Neural progenitor cell (in vitro differentiated cells): ENCODE measurements around the gene SOCS3. TPM values are rescaled to one million over a fixed set of nuclear protein-coding genes. Genes with fewer than 3 reads are reported as not detected.

Source experiments
- DNase-seq: peaks from one replicate; pipeline ENCODE4 v3.0.0-alpha.2; 2016; ENCODE audit warnings: low spot score
- H2AFZ ChIP-seq: fragments of 200-600 bp; sonication (generic); replicated peaks from 2 replicates; pipeline ENCODE4 v1.6.1; 2016; ENCODE audit warnings: antibody characterized with exemption
- H3F3A ChIP-seq: fragments of 200-600 bp; sonication (generic); 2 replicates; pipeline ENCODE4 v1.6.1; 2016; ENCODE audit warnings: antibody characterized with exemption, low read depth
- H3K27ac ChIP-seq: fragments of 200-600 bp; sonication (generic); 2 replicates; pipeline ENCODE4 v1.5.1; 2016; ENCODE audit warnings: mild to moderate bottlenecking
- H3K27me3 ChIP-seq: fragments of 200-600 bp; sonication (generic); 2 replicates; pipeline ENCODE4 v1.6.1; 2016; ENCODE audit warnings: mild to moderate bottlenecking, moderate library complexity
- H3K36me3 ChIP-seq: fragments of 200-600 bp; sonication (generic); 2 replicates; pipeline ENCODE4 v1.5.1; 2016
- H3K4me1 ChIP-seq: fragments of 200-600 bp; sonication (generic); 2 replicates; pipeline ENCODE4 v1.6.1; 2016; ENCODE audit warnings: mixed run types
- H3K4me2 ChIP-seq: fragments of 200-600 bp; sonication (generic); 2 replicates; pipeline ENCODE4 v1.6.1; 2016
- H3K4me3 ChIP-seq: fragments of 200-600 bp; sonication (generic); 2 replicates; pipeline ENCODE4 v1.5.1; 2016
- H3K79me2 ChIP-seq: fragments of 200-600 bp; sonication (generic); 2 replicates; pipeline ENCODE4 v1.6.1; 2016; ENCODE audit warnings: low read depth
- H3K9ac ChIP-seq: fragments of 200-600 bp; sonication (generic); 2 replicates; pipeline ENCODE4 v1.6.1; 2016
- H3K9me3 ChIP-seq: fragments of 200-600 bp; sonication (generic); 2 replicates; pipeline ENCODE4 v1.5.1; 2016; ENCODE audit warnings: low read depth
- H4K20me1 ChIP-seq: fragments of 200-600 bp; sonication (generic); 2 replicates; pipeline ENCODE4 v1.6.1; 2016; ENCODE audit warnings: low read depth
- H3K27ac Mint-ChIP-seq: 3 replicates; pipeline ENCODE4 v1.8.0; 2021; ENCODE audit warnings: mixed read lengths
- H3K27me3 Mint-ChIP-seq: 2 replicates; pipeline ENCODE4 v1.8.0; 2022; ENCODE audit warnings: low read depth, mild to moderate bottlenecking, inconsistent platforms, moderate library complexity, mixed read lengths; ENCODE audit not compliant: insufficient read depth
- H3K36me3 Mint-ChIP-seq: 3 replicates; pipeline ENCODE4 v1.8.0; 2021; ENCODE audit warnings: mixed read lengths
- H3K4me1 Mint-ChIP-seq: 3 replicates; pipeline ENCODE4 v1.8.0; 2021; ENCODE audit warnings: mixed read lengths
- H3K4me3 Mint-ChIP-seq: 3 replicates; pipeline ENCODE4 v1.8.0; 2021; ENCODE audit warnings: mild to moderate bottlenecking, moderate library complexity, mixed read lengths
- H3K9me3 Mint-ChIP-seq: 3 replicates; pipeline ENCODE4 v1.8.0; 2020; ENCODE audit warnings: mixed read lengths
- CTCF ChIP-seq: fragments of 200-600 bp; sonication (generic); IDR thresholded peaks from 2 replicates; pipeline ENCODE4 v1.5.1; 2017; ENCODE audit warnings: antibody characterized with exemption, mild to moderate bottlenecking
- EZH2 ChIP-seq: fragments of 200-600 bp; sonication (generic); IDR thresholded peaks from 2 replicates; pipeline ENCODE4 v1.6.1; 2017; ENCODE audit warnings: antibody characterized with exemption, mild to moderate bottlenecking, moderate library complexity
- EZH2phosphoT487 ChIP-seq: fragments of 200-600 bp; sonication (generic); IDR thresholded peaks from 2 replicates; pipeline ENCODE4 v1.6.1; 2017; ENCODE audit warnings: antibody characterized with exemption
- total RNA-seq: library from RNA; depleted of rRNA; stranded (reverse); fragments of >200 nt; gene quantifications from 2 replicates; pipeline ENCODE4 v1.2.3, GENCODE V29; 2015; ENCODE audit warnings: low replicate concordance

Gene SOCS3
- total RNA-seq, 1 donor from 2014 or later: 7.5 TPM

- H3K9ac ChIP-seq: no peak overlapping the region
- no peak for DNase-seq
- peaks cover 56% of the 10 kb centered on the region for H3F3A ChIP-seq
- Mint-ChIP-seq H3K27ac (no peak overlapping the region), H3K4me1 (peaks cover 63% of the 10 kb centered on the region), H3K36me3 (peaks cover 3% of the 10 kb centered on the region), H3K4me3 (peak overlapping the region; percentile 85), H3K27me3 (peaks cover 7% of the 10 kb centered on the region), H3K9me3 (no peaks in the 10 kb centered on the region)
- peaks cover 54% of the 10 kb centered on the region for H4K20me1 ChIP-seq
- H3K4me1 ChIP-seq: peaks cover 48% of the 10 kb centered on the region
- H2AFZ ChIP-seq: no peak overlapping the region
- peaks cover 61% of the 10 kb centered on the region for H3K27me3 ChIP-seq
- H3K9me3 ChIP-seq: no peaks in the 10 kb centered on the region
- H3K4me3 ChIP-seq: no peak overlapping the region
- H3K79me2 ChIP-seq: peaks cover 14% of the 10 kb centered on the region
- peak overlapping the region; percentile 25 for H3K4me2 ChIP-seq
- no peak for TF ChIP-seq CTCF
- TF ChIP-seq EZH2: no peak
- no peak for TF ChIP-seq EZH2phosphoT487
- H3K27ac ChIP-seq: no peak overlapping the region
- no peaks in the 10 kb centered on the region for H3K36me3 ChIP-seq
These were observed 2.7 kb downstream of the SOCS3 start for GRCh38 chr17:78357177-78357586.

- Mint-ChIP-seq H3K27ac (no peak overlapping the region), H3K27me3 (peaks cover 5% of the 10 kb centered on the region), H3K36me3 (peaks cover 3% of the 10 kb centered on the region), H3K4me1 (peaks cover 69% of the 10 kb centered on the region), H3K4me3 (peak overlapping the region; percentile 72), H3K9me3 (no peaks in the 10 kb centered on the region)
- Histone ChIP-seq H3K79me2 (peaks cover 14% of the 10 kb centered on the region), H3K27me3 (peaks cover 61% of the 10 kb centered on the region), H3K9me3 (no peaks in the 10 kb centered on the region), H3K4me3 (no peak overlapping the region), H3K27ac (no peak overlapping the region), H3K4me1 (peaks cover 54% of the 10 kb centered on the region), H3K4me2 (peak overlapping the region; percentile 25), H3K36me3 (no peaks in the 10 kb centered on the region), H3K9ac (no peak overlapping the region), H2AFZ (no peak overlapping the region), H3F3A (peaks cover 61% of the 10 kb centered on the region), H4K20me1 (peaks cover 63% of the 10 kb centered on the region)
- TF ChIP-seq CTCF (no peak), EZH2 (no peak), EZH2phosphoT487 (no peak)
- peak; percentile 61 for DNase-seq
These were observed 3.7 kb downstream of the SOCS3 start for GRCh38 chr17:78356101-78356713.

DNA sequence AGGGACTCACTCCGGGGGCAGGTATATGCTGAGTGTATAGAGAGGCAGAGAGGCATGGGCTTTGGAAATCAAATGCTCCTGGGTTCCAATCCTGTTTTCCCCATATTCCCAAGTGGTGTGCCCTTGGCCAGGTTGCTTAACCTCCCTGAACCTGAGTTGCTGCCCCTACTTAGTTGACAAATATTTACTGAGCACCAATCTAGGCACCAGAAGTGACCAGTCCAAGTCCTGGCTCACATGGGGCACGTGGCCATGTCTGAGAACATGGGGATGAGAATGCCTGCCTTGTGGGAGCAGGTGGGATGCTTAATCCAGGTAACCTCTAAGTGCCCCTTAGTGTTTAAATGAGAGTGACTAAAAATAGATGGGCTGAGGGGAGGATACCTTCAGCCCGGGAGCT is 4.2 kb downstream of the SOCS3 start:
- H3K27ac Mint-ChIP-seq: no peak overlapping the region

More for the DNA sequence above, 4.2 kb downstream of the SOCS3 start:
- no peak for TF ChIP-seq EZH2
- TF ChIP-seq EZH2phosphoT487: no peak
- no peak for TF ChIP-seq CTCF
- Histone ChIP-seq H3K9ac (no peak overlapping the region), H3F3A (peaks cover 61% of the 10 kb centered on the region), H3K36me3 (no peaks in the 10 kb centered on the region), H3K79me2 (peaks cover 14% of the 10 kb centered on the region), H3K9me3 (no peaks in the 10 kb centered on the region), H3K4me2 (no peak overlapping the region), H3K4me1 (peaks cover 52% of the 10 kb centered on the region), H4K20me1 (peaks cover 64% of the 10 kb centered on the region), H2AFZ (no peak overlapping the region), H3K27ac (no peak overlapping the region), H3K27me3 (peaks cover 61% of the 10 kb centered on the region), H3K4me3 (no peak overlapping the region)
- no peak for DNase-seq
- Mint-ChIP-seq H3K4me3 (peak overlapping the region; percentile 72), H3K9me3 (no peaks in the 10 kb centered on the region), H3K36me3 (peaks cover 3% of the 10 kb centered on the region), H3K4me1 (peaks cover 65% of the 10 kb centered on the region), H3K27me3 (peaks cover 5% of the 10 kb centered on the region)
